SK-N-SH (cell line): ENCODE data around the gene PLCH1. TPM values are rescaled to one million over a fixed set of nuclear protein-coding genes. Genes with fewer than 3 reads are reported as not detected.

ENCODE experiments used
- CTCF ChIA-PET: fragments of 300-600, 350-600 bp; formaldehyde crosslinking; extraction: SDS; loops from one replicate; lab custom pipeline; 2021; lab: Yijun Ruan, JAX
- POLR2A ChIA-PET: fragments of 350-600 bp; sonication (Branson Sonifier 250); formaldehyde crosslinking; extraction: SDS; loops from one replicate; lab custom pipeline; 2020; ENCODE audit warnings: antibody characterized with exemption, inconsistent platforms; lab: Yijun Ruan, JAX
- DNase-seq: peaks from one replicate; pipeline ENCODE4 v3.0.0; 2012
- H2AFZ ChIP-seq: fragments of 200-600 bp; sonication (generic); 2 replicates; pipeline ENCODE4 v1.8.1; 2016; ENCODE audit warnings: antibody characterized with exemption, mild to moderate bottlenecking, low read depth
- H3F3A ChIP-seq: fragments of 200-600 bp; sonication (generic); replicated peaks from 2 replicates; pipeline ENCODE3; 2016; ENCODE audit warnings: antibody characterized with exemption, mild to moderate bottlenecking; ENCODE audit not compliant: insufficient read depth
- H3K27ac ChIP-seq, 2 experiments: fragments of 200-500 bp in 1 of 2; fragments of 200-600 bp in 1 of 2; sonication (Bioruptor generic) in 1 of 2; sonication (generic), shearing (Covaris generic) in 1 of 2; 2 replicates each; pipeline versions ENCODE4 v1.5.1 to v1.6.1; 2014 to 2016; ENCODE audit warnings: low read depth in 2 of 2, inconsistent platforms in 1 of 2, low read length in 1 of 2, mild to moderate bottlenecking in 1 of 2, mixed read lengths in 1 of 2
- H3K27me3 ChIP-seq: fragments of 200-600 bp; sonication (generic), shearing (Covaris generic); 2 replicates; pipeline ENCODE4 v1.6.1; 2016; ENCODE audit warnings: mixed run types; ENCODE audit not compliant: insufficient read depth
- H3K36me3 ChIP-seq, 2 experiments: fragments of 200-500 bp in 1 of 2; fragments of 200-600 bp in 1 of 2; sonication (Bioruptor generic) in 1 of 2; sonication (generic) in 1 of 2; replicated peaks in 1 of 2; 2 replicates each; pipeline versions ENCODE3 to v1.5.1; 2014 to 2016; ENCODE audit warnings: low read length in 1 of 2, mild to moderate bottlenecking in 1 of 2; ENCODE audit not compliant: insufficient read depth in 2 of 2, control insufficient read depth in 1 of 2
- H3K4me1 ChIP-seq, 2 experiments: fragments of 200-500 bp in 1 of 2; fragments of 200-600 bp in 1 of 2; sonication (Bioruptor generic) in 1 of 2; sonication (generic), shearing (Covaris generic) in 1 of 2; 2 replicates each; pipeline versions ENCODE4 v1.5.1 to v1.6.1; 2014 to 2016; ENCODE audit warnings: low read depth in 1 of 2, low read length in 1 of 2, mixed run types in 1 of 2; ENCODE audit not compliant: insufficient read depth in 2 of 2, control insufficient read depth in 1 of 2
- H3K4me2 ChIP-seq: fragments of 200-600 bp; sonication (generic), shearing (Covaris generic); 2 replicates; pipeline ENCODE4 v1.6.1; 2017; ENCODE audit warnings: mixed run types
- H3K4me3 ChIP-seq, 2 experiments: fragments of 200-500 bp in 1 of 2; fragments of 200-600 bp in 1 of 2; sonication (Bioruptor generic) in 1 of 2; sonication (generic), shearing (Covaris generic) in 1 of 2; 2 replicates each; pipeline versions ENCODE4 v1.5.1 to v1.8.1; 2014 to 2016; ENCODE audit warnings: low read depth in 2 of 2, inconsistent platforms in 1 of 2, low read length in 1 of 2, mild to moderate bottlenecking in 1 of 2, mixed read lengths in 1 of 2, moderate library complexity in 1 of 2
- H3K79me2 ChIP-seq: fragments of 200-600 bp; sonication (generic); 2 replicates; pipeline ENCODE4 v1.8.1; 2017; ENCODE audit warnings: mild to moderate bottlenecking; ENCODE audit not compliant: insufficient read depth
- H3K9ac ChIP-seq: fragments of 200-600 bp; sonication (generic); 2 replicates; pipeline ENCODE4 v1.6.1; 2017; ENCODE audit warnings: mixed run types
- H3K9me2 ChIP-seq: fragments of 200-600 bp; sonication (generic); 2 replicates; pipeline ENCODE4 v1.6.1; 2017; ENCODE audit warnings: mixed run types
- H3K9me3 ChIP-seq: fragments of 200-600 bp; sonication (generic); 2 replicates; pipeline ENCODE4 v1.6.1; 2017; ENCODE audit warnings: mixed run types, mild to moderate bottlenecking, moderate library complexity
- H4K20me1 ChIP-seq: fragments of 200-600 bp; sonication (generic); 2 replicates; pipeline ENCODE4 v1.6.1; 2017; ENCODE audit warnings: mild to moderate bottlenecking, mixed run types; ENCODE audit not compliant: insufficient read depth
- FOSL2 ChIP-seq: IDR thresholded peaks from 2 replicates; pipeline ENCODE4 v1.4.0; 2012; ENCODE audit warnings: low read depth, mild to moderate bottlenecking, moderate library complexity, borderline replicate concordance
- FOXM1 ChIP-seq: IDR thresholded peaks from 2 replicates; pipeline ENCODE4 v1.4.0; 2012; ENCODE audit warnings: low read depth, mild to moderate bottlenecking
- GABPA ChIP-seq: IDR thresholded peaks from 2 replicates; pipeline ENCODE4 v1.4.0; 2012; ENCODE audit warnings: low read depth, mild to moderate bottlenecking
- PBX3 ChIP-seq: IDR thresholded peaks from 2 replicates; pipeline ENCODE4; 2012
- RCOR1 ChIP-seq: fragments of 150-350 bp; IDR thresholded peaks from 2 replicates; pipeline ENCODE4 v1.6.1; 2017; ENCODE audit warnings: antibody characterized with exemption, low read length
- REST ChIP-seq: IDR thresholded peaks from 2 replicates; pipeline ENCODE4 v1.6.1; 2012; ENCODE audit warnings: mild to moderate bottlenecking, low read depth, low read length, moderate library complexity
- SIN3A ChIP-seq: IDR thresholded peaks from 2 replicates; pipeline ENCODE4 v1.6.1; 2012; ENCODE audit warnings: low read depth, mild to moderate bottlenecking, low read length, moderate library complexity, borderline replicate concordance
- SMC3 ChIP-seq: IDR thresholded peaks from 2 replicates; pipeline ENCODE4 v1.6.1; 2012; ENCODE audit warnings: low read depth, low read length, improper control_type of control experiment
- TAF1 ChIP-seq: IDR thresholded peaks from 2 replicates; pipeline ENCODE4 v1.6.1; 2012; ENCODE audit warnings: low read depth, mild to moderate bottlenecking, low read length, moderate library complexity, borderline replicate concordance
- USF2 ChIP-seq: fragments of 150-350 bp; IDR thresholded peaks from 2 replicates; pipeline ENCODE4 v1.6.1; 2017; ENCODE audit warnings: antibody characterized with exemption, low read length, low read depth, borderline replicate concordance
- YY1 ChIP-seq: IDR thresholded peaks from 2 replicates; pipeline ENCODE4 v1.4.0; 2012; ENCODE audit warnings: low read depth, mild to moderate bottlenecking
- WGBS: methylation state at CpG from one replicate; pipeline ENCODE4 v1.1.6; 2017; ENCODE audit warnings: low lambda C conversion rate; 5-methylcytosine and 5-hydroxymethylcytosine counted together
- polyA plus RNA-seq, 3 experiments: library from polyadenylated mRNA; depleted of rRNA; stranded (reverse); fragments of >200 nt; gene quantifications; 2 replicates each; pipeline ENCODE4 v1.2.3, GENCODE V29; 2012

PLCH1 gene
- polyA plus RNA-seq, 1 of the 3 experiments (the other 2 are of a cell fraction), result 0.26 TPM

- no peak for TF ChIP-seq REST
- TF ChIP-seq USF2, result no peak
- TF ChIP-seq FOXM1, result no peak
- no peak for TF ChIP-seq RCOR1
- TF ChIP-seq SIN3A, result no peak
- TF ChIP-seq GABPA, result no peak
- no peak for TF ChIP-seq FOSL2
- no peak for TF ChIP-seq SMC3
- TF ChIP-seq YY1, result no peak
Measured at GRCh38 chr3:155741603-155742002, 3.3 kb downstream of the PLCH1 start (continued).

GRCh38 chr3:155741101-155741500, 3.8 kb downstream of the PLCH1 start:
- H3K4me1 ChIP-seq, result peaks cover 0 to 6% of the 10 kb centered on the region in 2 experiments; a peak in 1 of 4 replicates
- H3K27me3 ChIP-seq, result peaks cover 9% of the 10 kb centered on the region; the same call in 1 of the 2 replicates
- H3K9me2 ChIP-seq, result no peaks in the 10 kb centered on the region
- WGBS, result 85% methylated on average over 3 of the region's 3 CpGs
- no peaks in the 10 kb centered on the region for H3K36me3 ChIP-seq
- no peaks in the 10 kb centered on the region for H3K9me3 ChIP-seq
- H3K4me2 ChIP-seq, result no peak overlapping the region
- DNase-seq, result no peak
- H3K4me3 ChIP-seq, result no peak overlapping the region
- TF ChIP-seq PBX3, result no peak
- TF ChIP-seq TAF1, result no peak
- TF ChIP-seq SMC3, result no peak
- no peak overlapping the region; the same call in 1 of the 2 replicates for H2AFZ ChIP-seq
- H4K20me1 ChIP-seq, result no peaks in the 10 kb centered on the region
- no peak overlapping the region for H3K9ac ChIP-seq
- H3K79me2 ChIP-seq, result no peaks in the 10 kb centered on the region
- ChIA-PET CTCF (interaction anchor here (0.8 to 0.9 kb wide), 2 partner anchors 65 to 88 kb away, joined by 3 read pairs; partner anchors contain the start of gene C3orf33), POLR2A (no interaction called here)
- H3K27ac ChIP-seq, result no peak overlapping the region
- H3F3A ChIP-seq, result no peaks in the 10 kb centered on the region
